Choroid plexus epithelial cell (primary cell): ENCODE results near the gene GYPE.
"Not testable (repeated sequence)": the region's sequence is repeated elsewhere in the genome, so short reads cannot be mapped to it uniquely, and the experiment has no call there.

Source experiments
- DNase-seq: peaks from one replicate; pipeline ENCODE4 v3.0.0-alpha.2; 2010; ENCODE audit warnings: low read depth
- H3K4me3 ChIP-seq: 2 replicates; pipeline ENCODE4 v1.5.1; 2011; ENCODE audit warnings: low read depth, mild to moderate bottlenecking, control low read depth, low read length, moderate library complexity
- CTCF ChIP-seq: conservative IDR thresholded peaks from 2 replicates; pipeline ENCODE4 v1.5.1; 2011; ENCODE audit warnings: low read depth, mild to moderate bottlenecking, control low read depth, inconsistent platforms, low read length, moderate library complexity

GYPE gene

GRCh38 chr4:143907811-143908210 lies 2.5 kb upstream of the GYPE start:
- peak; percentile 43 for DNase-seq
- TF ChIP-seq CTCF, result peak; percentile 59
- H3K4me3 ChIP-seq, result not testable (repeated sequence)

GRCh38 chr4:143904431-143904830 lies 928 bp downstream of the GYPE start:
- not testable (repeated sequence) for DNase-seq, H3K4me3 ChIP-seq

GRCh38 chr4:143890323-143890722 lies 15.0 kb downstream of the GYPE start:
- DNase-seq, H3K4me3 ChIP-seq: not testable (repeated sequence)

- not testable (repeated sequence) for H3K4me3 ChIP-seq, DNase-seq
Observed at GRCh38 chr4:143888189-143888588, 17.2 kb downstream of the GYPE start.

GRCh38 chr4:143884965-143885364 lies 20.4 kb downstream of the GYPE start:
- not testable (repeated sequence) for DNase-seq, H3K4me3 ChIP-seq

- H3K4me3 ChIP-seq, result no peak overlapping the region
- TF ChIP-seq CTCF, result no peak
- DNase-seq, result no peak
Observed at GRCh38 chr4:143883529-143883928, 21.8 kb downstream of the GYPE start.

GRCh38 chr4:143882892-143883291 lies 22.5 kb downstream of the GYPE start:
- TF ChIP-seq CTCF, result no peak
- no peak for DNase-seq
- no peak overlapping the region for H3K4me3 ChIP-seq

GRCh38 chr4:143879561-143879960 lies 25.8 kb downstream of the GYPE start:
- not testable (repeated sequence) for H3K4me3 ChIP-seq, DNase-seq

- H3K4me3 ChIP-seq, DNase-seq: not testable (repeated sequence)
Observed at GRCh38 chr4:143875357-143875756, 30.0 kb downstream of the GYPE start.

- H3K4me3 ChIP-seq, DNase-seq: not testable (repeated sequence)
Observed at GRCh38 chr4:143870523-143871268, 34.7 kb downstream of the GYPE start.

GRCh38 chr4:143869925-143870324 lies 35.4 kb downstream of the GYPE start:
- not testable (repeated sequence) for DNase-seq, H3K4me3 ChIP-seq

GRCh38 chr4:143862716-143863115 lies 42.6 kb downstream of the GYPE start:
- not testable (repeated sequence) for H3K4me3 ChIP-seq

More at GRCh38 chr4:143862716-143863115, 42.6 kb downstream of the GYPE start:
- DNase-seq, result not testable (repeated sequence)
